ENCODE results near the gene ARHGAP25. TPM values are rescaled to one million over a fixed set of nuclear protein-coding genes. Genes with fewer than 3 reads are reported as not detected.

The ARHGAP25 gene
- total RNA-seq, 6 experiments from 2014 or later = not detected

DNA sequence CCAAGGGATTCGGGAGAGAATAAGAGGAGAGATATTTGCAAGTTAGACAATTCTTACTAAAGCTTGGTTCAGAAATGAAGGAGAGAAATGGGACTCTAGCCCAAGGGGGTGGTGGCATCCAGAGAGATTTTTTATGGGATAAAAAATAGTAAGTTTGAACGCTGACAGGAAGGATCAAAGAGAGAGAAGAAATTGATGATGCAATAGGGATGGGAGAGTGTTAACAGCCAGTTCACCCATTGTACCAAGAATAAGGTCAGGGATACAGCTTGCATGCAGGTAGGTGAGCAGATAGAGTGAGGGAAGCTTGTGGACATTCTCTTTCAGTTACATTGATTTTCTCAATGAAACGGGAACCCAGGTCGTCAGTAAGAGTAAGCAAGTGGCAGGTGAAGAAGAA is 1.2 kb upstream of the ARHGAP25 start:
- TF ChIP-seq CTCF (IDR thresholded peaks at IDR 0.05) = no peak
- DNase-seq = no peak
- H3K4me1 Mint-ChIP-seq (ENCODE audit: low read depth) = peaks cover 29% of the 10 kb centered on the region
- peaks cover 2% of the 10 kb centered on the region; the same call in 1 of the 2 replicates for H3K27me3 Mint-ChIP-seq (ENCODE audit: insufficient read depth)
- H3K4me3 Mint-ChIP-seq = no peak overlapping the region
- peaks cover 4% of the 10 kb centered on the region; the same call in 1 of the 2 replicates for H3K36me3 Mint-ChIP-seq (ENCODE audit: low read depth)
- H3K27ac Mint-ChIP-seq = no peak overlapping the region
- peaks cover under 1% of the 10 kb centered on the region for H3K9me3 Mint-ChIP-seq

- Mint-ChIP-seq H3K27me3 (ENCODE audit: insufficient read depth) (peaks cover 2% of the 10 kb centered on the region; the same call in 1 of the 2 replicates), H3K4me3 (no peak overlapping the region), H3K27ac (no peak overlapping the region), H3K4me1 (ENCODE audit: low read depth) (peaks cover 28% of the 10 kb centered on the region), H3K9me3 (no peaks in the 10 kb centered on the region), H3K36me3 (ENCODE audit: low read depth) (peaks cover under 1% of the 10 kb centered on the region; the same call in 1 of the 2 replicates)
- no peak for DNase-seq
- no peak for TF ChIP-seq CTCF (IDR thresholded peaks at IDR 0.05)
These were observed 435 bp upstream of the ARHGAP25 start for GRCh38 chr2:68734176-68734575.

- Mint-ChIP-seq H3K36me3 (ENCODE audit: low read depth) (no peaks in the 10 kb centered on the region), H3K9me3 (no peaks in the 10 kb centered on the region), H3K27ac (no peak overlapping the region), H3K27me3 (ENCODE audit: insufficient read depth) (peaks cover 2% of the 10 kb centered on the region; the same call in 1 of the 2 replicates), H3K4me1 (ENCODE audit: low read depth) (peaks cover 32% of the 10 kb centered on the region), H3K4me3 (no peak overlapping the region)
- TF ChIP-seq CTCF (IDR thresholded peaks at IDR 0.05) = no peak
- no peak for DNase-seq
These were observed 1.5 kb downstream of the ARHGAP25 start for GRCh38 chr2:68736086-68736485.

DNA sequence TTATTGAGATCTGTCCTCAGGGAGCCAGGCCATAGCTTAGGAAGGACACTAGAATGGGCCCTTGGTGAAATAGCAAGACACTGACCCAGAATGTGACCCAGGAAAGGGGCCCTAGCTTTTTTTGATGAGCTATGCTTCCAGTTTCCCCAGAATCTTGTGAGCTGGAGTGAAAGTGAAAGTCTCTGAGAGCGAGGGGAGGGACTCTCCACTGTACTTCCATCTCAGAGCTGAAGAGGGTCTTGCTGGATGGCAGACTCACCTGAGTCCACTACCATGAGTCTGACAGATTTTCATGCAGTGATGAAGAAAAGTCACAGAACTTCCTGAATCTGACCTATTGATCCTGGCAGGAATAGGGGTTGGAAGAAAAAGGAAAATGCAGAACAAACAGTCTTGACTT is 3.1 kb downstream of the ARHGAP25 start:
- no peak for TF ChIP-seq CTCF (IDR thresholded peaks at IDR 0.05)
- Mint-ChIP-seq H3K4me3 (peak overlapping the region; percentile 63), H3K4me1 (ENCODE audit: low read depth) (peaks cover 34% of the 10 kb centered on the region), H3K27me3 (ENCODE audit: insufficient read depth) (peaks cover 4% of the 10 kb centered on the region), H3K27ac (no peak overlapping the region), H3K9me3 (no peaks in the 10 kb centered on the region), H3K36me3 (ENCODE audit: low read depth) (no peaks in the 10 kb centered on the region)
- DNase-seq = no peak

DNA sequence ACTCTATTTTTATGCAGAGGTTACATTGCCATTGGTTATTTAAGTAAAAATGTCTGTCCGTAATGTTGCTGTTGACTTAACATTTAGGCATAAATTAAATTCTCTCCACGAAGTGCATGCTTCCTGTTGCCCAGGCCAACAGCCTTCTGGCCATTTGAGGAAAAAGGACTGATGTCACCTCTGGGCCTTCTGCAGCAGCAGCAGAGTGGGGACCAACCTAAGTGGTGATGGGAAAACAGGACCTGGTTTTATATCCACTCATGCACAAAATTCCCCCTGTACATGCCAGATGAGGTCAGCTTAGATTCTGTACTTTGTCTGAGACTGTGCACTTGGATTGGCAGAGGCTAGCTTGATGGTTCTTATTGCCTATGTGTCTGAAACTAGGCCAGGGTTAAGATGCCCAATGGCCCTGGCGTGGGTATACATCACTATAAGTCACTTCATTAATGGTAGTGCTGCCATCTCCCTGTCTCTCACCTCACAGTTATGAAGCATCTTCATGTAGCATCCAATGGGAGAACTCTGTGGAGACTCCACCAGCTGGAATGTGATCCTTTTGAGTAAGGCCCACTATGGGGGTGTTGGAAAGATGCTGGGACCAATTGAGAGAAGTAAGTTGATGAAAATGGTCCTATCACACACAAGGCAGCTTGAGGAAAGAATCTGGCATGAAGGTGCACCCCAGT is 4.4 kb downstream of the ARHGAP25 start:
- Mint-ChIP-seq H3K27me3 (ENCODE audit: insufficient read depth) (peaks cover 9% of the 10 kb centered on the region), H3K4me3 (no peak overlapping the region), H3K4me1 (ENCODE audit: low read depth) (peaks cover 38% of the 10 kb centered on the region), H3K9me3 (no peaks in the 10 kb centered on the region), H3K27ac (no peak overlapping the region), H3K36me3 (ENCODE audit: low read depth) (no peaks in the 10 kb centered on the region)
- no peak for DNase-seq
- no peak for TF ChIP-seq CTCF (IDR thresholded peaks at IDR 0.05)

All from HFFc6 (cell line).